NCI-H146 treated with DMSO at 0.1 percent for 48 hours (cell line): ENCODE measurements around the gene MRPS6.
A peak's percentile ranks its signal among the peaks of the same experiment; 100 is the strongest.

Experiments used
- DNase-seq: peaks from one replicate; lab custom pipeline; 2025; ENCODE audit not compliant: unreplicated experiment; lab: John Stamatoyannopoulos, UW

MRPS6 gene

GRCh38 chr21:34073032-34073748 lies at the start of gene MRPS6, which contains the start of gene SLC5A3:
MRPS6 (plus strand) TSS chr21:34073578; CDS start chr21:34073701, 123 bp downstream.
SLC5A3 (plus strand) TSS chr21:34073578; CDS start chr21:34095199, 21,621 bp downstream.
- peak; percentile 56 for DNase-seq

- no peak for DNase-seq
Observed at GRCh38 chr21:34023691-34024373, 49.5 kb upstream of the MRPS6 start.

GRCh38 chr21:34024374-34024693 lies 49.0 kb upstream of the MRPS6 start:
- no peak for DNase-seq

GRCh38 chr21:34027721-34028461 lies 45.5 kb upstream of the MRPS6 start:
- no peak for DNase-seq

GRCh38 chr21:34029743-34030528 lies 43.4 kb upstream of the MRPS6 start:
- DNase-seq = no peak

- no peak for DNase-seq
Observed at GRCh38 chr21:34031835-34032370, 41.5 kb upstream of the MRPS6 start.

GRCh38 chr21:34034369-34035014 lies 38.9 kb upstream of the MRPS6 start:
- no peak for DNase-seq

GRCh38 chr21:34035619-34036354 lies 37.6 kb upstream of the MRPS6 start:
- no peak for DNase-seq

GRCh38 chr21:34037009-34037795 lies 36.2 kb upstream of the MRPS6 start:
- DNase-seq = no peak

GRCh38 chr21:34039678-34040382 lies 33.5 kb upstream of the MRPS6 start:
- no peak for DNase-seq

- DNase-seq = no peak
Observed at GRCh38 chr21:34042735-34043134, 30.6 kb upstream of the MRPS6 start.

GRCh38 chr21:34043333-34043732 lies 30.0 kb upstream of the MRPS6 start:
- no peak for DNase-seq

- no peak for DNase-seq
Observed at GRCh38 chr21:34046917-34047316, 26.5 kb upstream of the MRPS6 start.

- DNase-seq = no peak
Observed at GRCh38 chr21:34047835-34048234, 25.5 kb upstream of the MRPS6 start.

GRCh38 chr21:34052171-34052570 lies 21.2 kb upstream of the MRPS6 start:
- DNase-seq = no peak

GRCh38 chr21:34054259-34054658 lies 19.1 kb upstream of the MRPS6 start:
- DNase-seq = peak; percentile 61

- no peak for DNase-seq
Observed at GRCh38 chr21:34055615-34056014, 17.8 kb upstream of the MRPS6 start.

- no peak for DNase-seq
Observed at GRCh38 chr21:34061983-34062382, 11.4 kb upstream of the MRPS6 start.
